Neural progenitor cell (in vitro differentiated cells): ENCODE results near the gene RAB36.

Source experiments
- CTCF ChIP-seq: fragments of 200-600 bp; sonication (generic); IDR thresholded peaks from 2 replicates; pipeline ENCODE4 v1.5.1; 2017; ENCODE audit warnings: antibody characterized with exemption, mild to moderate bottlenecking
- EZH2 ChIP-seq: fragments of 200-600 bp; sonication (generic); IDR thresholded peaks from 2 replicates; pipeline ENCODE4 v1.6.1; 2017; ENCODE audit warnings: antibody characterized with exemption, mild to moderate bottlenecking, moderate library complexity
- EZH2phosphoT487 ChIP-seq: fragments of 200-600 bp; sonication (generic); IDR thresholded peaks from 2 replicates; pipeline ENCODE4 v1.6.1; 2017; ENCODE audit warnings: antibody characterized with exemption

GRCh38 chr22:23192558-23192957, 47.3 kb downstream of the RAB36 start:
- no peak for TF ChIP-seq CTCF
- no peak for TF ChIP-seq EZH2
- TF ChIP-seq EZH2phosphoT487: no peak
